Lower leg skin (tissue), 4 donors: ENCODE results near the gene KEAP1. TPM values are rescaled to one million over a fixed set of nuclear protein-coding genes. Genes with fewer than 3 reads are reported as not detected.
"Not testable (repeated sequence)": the region's sequence is repeated elsewhere in the genome, so short reads cannot be mapped to it uniquely, and the experiment has no call there.

ENCODE experiments used
- DNase-seq, 2 donors: peaks; one replicate each; pipeline ENCODE4 v3.0.0-alpha.2; 2019; ENCODE audit warnings: low spot score in 2 of 2
- H3K4me3 ChIP-seq: fragments of 200-600 bp; sonication (generic); 2 replicates; pipeline ENCODE4 v1.5.1; 2017; ENCODE audit warnings: mild to moderate bottlenecking, low read depth; ENCODE audit not compliant: poor library complexity, severe bottlenecking
- POLR2A ChIP-seq, 2 donors: fragments of 450-650 bp; IDR thresholded peaks; one replicate each; pipeline ENCODE4 v1.6.1; 2016 to 2017; ENCODE audit warnings: antibody characterized with exemption in 2 of 2, mild to moderate bottlenecking in 1 of 2, moderate library complexity in 1 of 2
- WGBS, 2 donors: methylation state at CpG; one replicate each; pipeline ENCODE4 v1.1.5; 2018; 5-methylcytosine and 5-hydroxymethylcytosine counted together
- intact Hi-C: fragments of 100-400 bp; cut with DNase I; formaldehyde crosslinking; loops from one replicate; pipeline ENCODE4 v1.15.0; 2023; ENCODE audit warnings: low total_unique reads
- total RNA-seq, 4 donors: library from RNA; depleted of rRNA; stranded (reverse); fragments of >200 nt; gene quantifications; one replicate each; pipeline ENCODE4 v1.1.0, GENCODE V29; 2016
- TF ChIP-seq, protein P1 (sequence below), 3 donors: fragments of 450-650 bp; IDR thresholded peaks; one replicate each; pipeline ENCODE4 v1.5.1; 2016; ENCODE audit warnings: antibody characterized with exemption in 3 of 3, mild to moderate bottlenecking in 3 of 3, moderate library complexity in 2 of 3

The KEAP1 gene
- total RNA-seq, 4 donors from 2014 or later = 81.6 to 102 (median 89.0) TPM

DNA sequence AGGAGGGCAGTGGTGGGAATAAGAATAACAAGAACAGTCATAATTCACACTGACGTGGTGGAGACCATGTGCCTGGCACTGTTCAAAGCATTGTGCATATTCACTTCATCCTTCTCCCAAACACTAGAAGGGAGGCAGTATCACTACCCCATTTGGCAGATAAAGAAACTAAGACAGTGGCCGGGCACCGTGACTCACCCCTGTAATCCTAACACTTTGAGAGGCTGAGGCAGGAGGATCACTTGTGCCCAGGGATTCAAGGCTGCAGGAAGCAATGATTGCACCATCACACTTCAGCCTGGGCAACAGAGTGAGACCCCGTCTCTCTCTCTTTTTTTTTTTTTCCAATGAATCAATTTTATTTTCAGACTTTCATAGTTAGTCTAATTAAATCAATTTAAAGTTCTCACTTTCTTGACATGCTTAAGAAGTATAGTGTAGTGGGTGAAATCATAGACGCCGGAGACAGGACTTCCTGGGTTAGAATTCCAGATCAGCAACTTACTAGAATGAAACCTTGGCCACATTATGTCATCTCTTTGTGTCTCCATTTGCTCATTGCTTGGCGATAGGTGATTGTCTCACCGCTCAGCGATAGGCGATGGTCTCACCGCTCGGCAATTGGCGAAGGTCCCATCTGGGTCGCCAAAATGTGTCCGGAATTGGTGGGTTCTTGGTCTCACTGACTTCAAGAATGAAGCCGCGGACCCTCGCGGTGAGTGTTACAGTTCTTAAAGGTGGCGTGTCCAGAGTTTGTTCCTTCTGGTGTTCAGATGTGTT is 35.2 kb upstream of the KEAP1 start:
- 75% methylated on average over 20 of the region's 20 CpGs for WGBS, 2 donors
- DNase-seq = no peak
- intact Hi-C loops = no loop called here
- TF ChIP-seq POLR2A (IDR thresholded peaks at IDR 0.05) = no peak
- TF ChIP-seq, protein P1, sequence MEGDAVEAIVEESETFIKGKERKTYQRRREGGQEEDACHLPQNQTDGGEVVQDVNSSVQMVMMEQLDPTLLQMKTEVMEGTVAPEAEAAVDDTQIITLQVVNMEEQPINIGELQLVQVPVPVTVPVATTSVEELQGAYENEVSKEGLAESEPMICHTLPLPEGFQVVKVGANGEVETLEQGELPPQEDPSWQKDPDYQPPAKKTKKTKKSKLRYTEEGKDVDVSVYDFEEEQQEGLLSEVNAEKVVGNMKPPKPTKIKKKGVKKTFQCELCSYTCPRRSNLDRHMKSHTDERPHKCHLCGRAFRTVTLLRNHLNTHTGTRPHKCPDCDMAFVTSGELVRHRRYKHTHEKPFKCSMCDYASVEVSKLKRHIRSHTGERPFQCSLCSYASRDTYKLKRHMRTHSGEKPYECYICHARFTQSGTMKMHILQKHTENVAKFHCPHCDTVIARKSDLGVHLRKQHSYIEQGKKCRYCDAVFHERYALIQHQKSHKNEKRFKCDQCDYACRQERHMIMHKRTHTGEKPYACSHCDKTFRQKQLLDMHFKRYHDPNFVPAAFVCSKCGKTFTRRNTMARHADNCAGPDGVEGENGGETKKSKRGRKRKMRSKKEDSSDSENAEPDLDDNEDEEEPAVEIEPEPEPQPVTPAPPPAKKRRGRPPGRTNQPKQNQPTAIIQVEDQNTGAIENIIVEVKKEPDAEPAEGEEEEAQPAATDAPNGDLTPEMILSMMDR (IDR thresholded peaks at IDR 0.05) = no peak
- H3K4me3 ChIP-seq = no peak overlapping the region

DNA sequence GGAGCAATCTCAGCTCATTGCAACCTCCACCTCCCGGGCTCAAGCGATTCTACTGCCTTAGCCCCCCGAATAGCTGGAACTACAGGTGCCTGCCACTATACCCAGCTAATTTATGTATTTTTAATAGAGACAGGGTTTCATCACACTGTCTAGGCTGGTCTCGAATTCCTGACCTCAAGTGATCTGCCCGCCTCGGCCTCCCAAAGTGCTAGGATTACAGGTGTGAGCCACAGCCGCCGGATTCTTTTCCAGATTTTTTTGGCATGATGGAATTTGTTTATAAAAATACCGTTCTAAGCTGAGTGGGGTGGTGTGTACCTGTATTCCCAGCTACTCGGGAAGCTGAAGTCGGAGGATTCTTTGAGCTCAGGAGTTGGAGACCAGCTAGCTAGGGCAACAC is 34.5 kb upstream of the KEAP1 start:
- WGBS, 2 donors = 67 to 68% methylated on average over 11 of the region's 11 CpGs
- TF ChIP-seq, protein P1 (IDR thresholded peaks at IDR 0.05) = no peak
- TF ChIP-seq POLR2A (IDR thresholded peaks at IDR 0.05) = no peak
- intact Hi-C loops = no loop called here
- no peak overlapping the region for H3K4me3 ChIP-seq
- DNase-seq = no peak

DNA sequence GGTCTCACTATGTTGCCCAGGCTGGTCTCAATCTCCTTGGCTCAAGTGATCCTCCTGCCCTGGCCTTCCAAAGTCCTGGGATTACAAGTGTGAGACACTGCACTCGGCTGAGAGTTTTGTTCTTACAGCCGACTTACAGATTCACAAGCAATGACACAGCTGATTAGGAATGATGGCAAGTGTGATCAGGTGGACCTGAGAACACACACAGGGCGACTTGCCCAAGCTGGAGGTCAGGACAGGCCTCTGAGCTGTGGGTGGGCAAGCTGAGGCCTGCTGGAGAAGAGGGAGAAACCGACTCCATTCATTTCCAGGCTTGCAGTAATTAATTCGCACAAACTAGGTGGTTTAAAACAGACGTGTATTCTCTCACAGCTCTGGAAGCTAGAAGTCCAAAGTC is 32.5 kb upstream of the KEAP1 start:
- no peak for DNase-seq
- 41 to 43% methylated on average over 6 of the region's 6 CpGs for WGBS, 2 donors
- no peak for TF ChIP-seq POLR2A (IDR thresholded peaks at IDR 0.05)
- TF ChIP-seq, protein P1 (IDR thresholded peaks at IDR 0.05) = no peak
- H3K4me3 ChIP-seq = no peak overlapping the region
- intact Hi-C loops = no loop called here

DNA sequence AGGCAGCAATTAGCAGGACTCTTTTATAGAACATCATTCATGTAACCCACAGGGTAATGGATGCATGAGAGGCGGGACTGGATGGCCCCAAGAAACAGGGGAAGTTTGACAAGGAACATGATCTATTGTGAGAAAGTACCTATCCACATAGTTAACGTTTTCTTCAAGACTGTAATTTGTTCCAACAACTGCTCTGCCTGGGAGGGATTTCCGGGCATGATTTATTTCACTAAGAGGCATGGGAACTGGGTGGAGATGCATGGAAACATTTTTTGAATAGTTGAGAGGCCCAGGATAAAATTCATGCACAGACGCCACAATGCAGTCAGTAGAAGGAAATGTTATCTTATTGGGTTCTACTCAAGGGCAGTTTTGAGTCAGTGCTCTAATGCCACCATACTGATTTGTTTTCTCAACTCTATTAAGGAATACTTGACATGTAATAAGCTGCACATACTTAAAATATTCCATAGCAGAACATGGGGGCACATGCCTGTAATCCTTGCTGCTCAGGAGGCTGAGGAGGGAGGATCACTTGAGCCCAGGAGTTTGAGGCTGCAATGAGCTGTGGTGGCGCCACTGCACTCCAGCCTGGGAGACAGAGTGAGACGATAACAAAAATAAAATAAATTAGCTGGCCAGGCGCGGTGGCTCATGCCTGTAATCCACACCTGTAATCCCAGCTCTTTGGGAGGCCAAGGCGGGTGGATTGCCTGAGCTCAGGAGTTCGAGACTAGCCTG is 30.7 kb upstream of the KEAP1 start:
- H3K4me3 ChIP-seq = no peak overlapping the region
- 62 to 65% methylated on average over 10 of the region's 10 CpGs for WGBS, 2 donors
- DNase-seq = no peak
- intact Hi-C loops = no loop called here
- TF ChIP-seq POLR2A (IDR thresholded peaks at IDR 0.05) = no peak
- TF ChIP-seq, protein P1 (IDR thresholded peaks at IDR 0.05) = no peak

GRCh38 chr19:10532457-10532856 is 29.3 kb upstream of the KEAP1 start:
- 93 to 100% methylated on average over 1 of the region's 1 CpG for WGBS, 2 donors
- no peak overlapping the region for H3K4me3 ChIP-seq
- TF ChIP-seq, protein P1 (IDR thresholded peaks at IDR 0.05) = no peak
- TF ChIP-seq POLR2A (IDR thresholded peaks at IDR 0.05) = no peak
- DNase-seq = no peak
- intact Hi-C loops = no loop called here

DNA sequence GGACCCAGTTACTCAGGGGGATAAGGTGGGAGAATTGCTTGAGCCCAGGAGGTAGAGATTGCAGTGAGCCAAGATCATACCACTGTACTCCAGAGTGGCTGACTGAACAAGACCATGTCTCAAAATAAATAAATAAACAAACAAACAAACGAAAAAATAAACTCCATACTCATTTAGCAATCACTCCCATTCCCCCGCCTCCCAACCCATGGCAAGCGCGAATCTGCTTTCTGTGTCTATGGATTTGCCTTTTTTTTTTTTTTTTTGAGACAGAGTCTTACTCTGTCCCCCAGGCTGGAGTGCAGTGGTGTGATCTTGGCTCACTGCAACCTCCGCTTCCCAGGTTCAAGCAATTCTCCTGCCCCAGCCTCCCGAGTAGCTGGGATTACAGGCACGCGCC is 23.7 kb upstream of the KEAP1 start:
- DNase-seq, intact Hi-C loops, H3K4me3 ChIP-seq: not testable (repeated sequence)
- 86 to 91% methylated on average over 8 of the region's 8 CpGs for whole genome bisulfite sequencing, 2 donors
